GM19035 (cell line): ENCODE results near the gene DNAJC21.
"Not testable (repeated sequence)": the region's sequence is repeated elsewhere in the genome, so short reads cannot be mapped to it uniquely, and the experiment has no call there.

ENCODE experiments used
- ATAC-seq: cut with Tn5 transposase; IDR thresholded peaks from one replicate; pipeline ENCODE4 v1.9.1; 2021; ENCODE audit not compliant: unreplicated experiment

Gene DNAJC21

DNA sequence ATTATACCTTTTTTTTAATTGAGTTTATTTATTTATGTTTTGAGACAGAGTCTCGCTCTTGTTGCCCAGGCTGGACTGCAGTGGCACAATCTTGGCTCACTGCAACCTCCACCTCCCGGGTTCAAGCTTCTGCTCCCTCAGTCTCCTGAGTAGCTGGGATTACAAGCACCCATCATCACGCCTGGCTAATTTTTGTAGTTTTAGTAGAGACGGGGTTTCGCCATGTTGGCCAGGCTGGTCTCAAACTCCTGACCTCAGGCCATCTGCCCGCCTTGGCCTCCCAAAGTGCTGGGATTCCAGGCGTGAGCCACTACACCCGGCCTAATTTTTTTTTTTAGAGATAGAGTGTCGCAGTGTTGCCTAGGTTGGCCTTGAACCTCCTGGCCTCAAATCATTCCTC is 6.1 kb upstream of the DNAJC21 start:
- ATAC-seq, result not testable (repeated sequence)

DNA sequence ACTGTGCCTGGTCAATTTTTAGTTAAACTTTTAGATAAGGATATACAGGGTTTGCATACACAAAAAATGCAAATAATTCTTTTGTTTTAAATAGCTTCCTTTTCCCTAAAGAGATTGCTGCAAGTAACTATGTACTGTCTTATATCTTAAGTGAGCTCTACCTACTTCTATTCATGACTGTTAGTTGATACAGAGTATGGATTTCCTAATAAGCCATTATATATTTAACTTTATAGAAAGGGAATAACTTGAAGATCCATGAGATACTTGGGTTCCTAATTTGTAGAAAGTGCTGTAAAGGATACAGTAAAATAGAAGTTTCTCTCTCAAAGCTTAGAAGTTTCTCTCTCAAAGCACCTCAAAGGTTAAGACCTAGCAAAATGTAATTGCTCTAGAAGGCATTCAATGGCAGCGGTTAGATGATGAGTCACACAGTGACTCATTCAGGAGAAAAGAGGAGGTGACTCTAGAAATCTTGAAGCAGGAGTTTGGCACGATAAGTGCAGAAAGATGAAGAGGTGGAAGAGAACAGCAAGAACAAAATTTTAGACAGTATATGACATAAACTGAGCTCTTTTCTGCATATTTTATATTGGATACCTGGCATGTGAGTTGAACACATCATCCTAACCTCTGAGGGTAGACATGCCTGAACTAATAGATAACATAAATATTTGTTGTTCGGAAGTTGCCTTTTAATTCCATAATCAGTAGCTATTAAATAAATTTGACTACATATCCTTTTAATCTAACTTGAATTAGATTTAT is 5.5 kb upstream of the DNAJC21 start:
- peak; percentile 53 for ATAC-seq

DNA sequence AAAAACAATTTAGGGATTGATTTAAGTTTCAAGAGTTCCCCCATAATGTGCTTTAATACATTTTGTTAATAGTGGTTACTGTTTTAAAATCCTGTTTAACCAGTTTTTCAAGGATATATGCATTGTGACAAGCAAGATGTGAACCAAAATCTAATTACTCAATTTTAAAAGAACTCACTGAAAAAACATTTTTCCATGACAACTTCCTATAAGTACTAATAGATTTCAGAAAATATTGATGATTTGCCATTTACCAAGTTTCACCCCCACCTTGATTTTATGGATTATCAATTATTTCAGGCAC is 4.9 kb upstream of the DNAJC21 start:
- ATAC-seq, result no peak

DNA sequence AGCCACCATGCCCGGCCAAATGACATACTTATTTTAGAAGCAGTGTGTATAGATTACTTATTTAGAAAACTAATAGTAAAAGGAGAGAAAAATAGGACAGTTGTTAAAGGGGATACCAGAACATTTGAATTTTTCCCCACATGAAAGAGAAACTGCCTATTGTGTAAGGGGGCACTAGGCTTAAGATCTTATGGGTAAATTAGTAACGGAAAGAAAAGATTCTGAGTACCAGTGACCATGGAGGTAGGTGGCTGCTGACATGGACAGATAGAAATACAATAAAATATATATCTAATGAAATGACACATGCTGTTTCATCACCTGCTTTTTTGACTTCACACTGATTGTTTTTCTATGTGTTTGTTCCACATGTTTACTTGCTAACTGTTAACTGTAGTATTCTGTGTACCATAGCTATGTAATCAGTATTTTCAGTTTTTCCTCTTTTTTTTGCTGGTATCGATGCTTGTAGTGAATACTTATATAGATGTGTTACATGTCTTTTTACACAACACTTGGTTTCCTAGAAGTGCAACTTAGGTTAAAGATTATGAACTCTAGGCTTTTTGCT is 3.0 kb upstream of the DNAJC21 start:
- no peak for ATAC-seq

DNA sequence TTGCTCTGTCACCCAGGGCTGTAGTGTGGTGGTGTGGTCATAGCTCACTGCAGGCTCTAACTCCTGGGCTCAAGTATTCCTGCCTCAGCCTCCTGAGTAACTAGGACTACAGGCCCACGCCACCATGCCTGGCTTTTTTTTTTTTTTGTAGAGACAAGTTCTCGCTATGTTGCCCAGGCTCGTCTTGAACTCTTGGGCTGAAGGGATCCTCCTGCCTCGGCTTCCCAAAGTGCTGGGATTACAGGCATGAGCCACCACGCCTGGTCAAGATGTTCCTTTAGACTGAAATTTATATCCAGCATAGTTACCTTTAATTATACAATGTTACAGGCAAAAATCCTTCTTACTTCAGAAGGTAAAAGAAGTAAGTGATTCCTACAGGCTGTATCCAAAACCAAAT is 1.6 kb upstream of the DNAJC21 start:
- ATAC-seq, result no peak

DNA sequence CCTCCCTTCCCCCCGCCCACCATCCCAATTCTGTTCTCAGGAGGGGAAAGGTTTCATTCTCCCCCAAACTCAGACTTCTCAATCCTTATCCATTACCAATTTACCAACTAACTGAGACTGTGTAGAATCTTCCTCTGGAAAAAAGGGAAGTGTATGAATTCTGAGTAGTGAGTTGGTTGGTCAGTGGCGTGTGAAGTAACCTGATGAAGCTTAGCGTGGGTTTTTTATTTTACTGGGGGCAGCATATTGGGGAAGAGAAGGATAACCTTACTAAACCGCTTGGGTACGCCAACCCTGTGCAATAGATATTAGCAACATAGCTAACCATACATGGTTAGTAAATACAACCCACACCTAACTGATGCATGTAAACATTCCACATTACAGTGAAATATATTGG is 1.1 kb upstream of the DNAJC21 start:
- ATAC-seq, result no peak

DNA sequence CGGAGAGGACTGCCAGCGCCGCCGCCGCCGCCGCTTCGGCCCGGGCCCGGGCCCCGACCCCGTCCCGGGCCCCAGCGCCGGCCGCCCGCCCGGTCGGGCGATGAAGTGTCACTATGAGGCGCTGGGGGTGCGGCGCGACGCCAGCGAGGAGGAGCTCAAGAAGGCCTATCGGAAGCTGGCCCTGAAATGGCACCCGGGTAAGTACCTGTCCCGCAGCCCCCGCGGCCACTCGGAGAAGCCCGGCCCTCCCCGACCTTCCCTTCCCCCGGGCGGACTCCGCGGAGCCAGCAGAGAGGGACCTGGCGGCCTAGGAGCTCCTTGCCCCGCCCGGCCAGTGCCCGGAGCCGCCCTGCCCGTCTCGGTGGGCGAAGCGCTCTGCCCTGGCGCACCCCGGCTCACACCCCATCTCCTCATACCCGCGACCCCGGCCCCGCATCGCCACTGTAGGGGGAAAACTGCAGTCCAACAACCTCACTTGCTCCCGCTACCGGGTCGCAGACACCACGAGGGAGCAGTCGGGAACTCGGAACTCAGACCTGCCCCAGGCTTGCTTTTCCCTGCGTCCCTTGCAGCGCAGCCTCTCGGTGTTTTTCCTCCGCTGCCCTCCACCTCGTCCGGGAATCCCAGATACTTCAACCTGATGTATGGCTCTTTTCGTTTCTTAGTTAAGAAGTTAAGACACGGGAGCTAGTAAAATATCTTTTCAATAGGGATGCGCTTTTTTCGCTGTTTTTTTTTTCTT is 532 bp downstream of the DNAJC21 start:
- peak; percentile 79 for ATAC-seq

DNA sequence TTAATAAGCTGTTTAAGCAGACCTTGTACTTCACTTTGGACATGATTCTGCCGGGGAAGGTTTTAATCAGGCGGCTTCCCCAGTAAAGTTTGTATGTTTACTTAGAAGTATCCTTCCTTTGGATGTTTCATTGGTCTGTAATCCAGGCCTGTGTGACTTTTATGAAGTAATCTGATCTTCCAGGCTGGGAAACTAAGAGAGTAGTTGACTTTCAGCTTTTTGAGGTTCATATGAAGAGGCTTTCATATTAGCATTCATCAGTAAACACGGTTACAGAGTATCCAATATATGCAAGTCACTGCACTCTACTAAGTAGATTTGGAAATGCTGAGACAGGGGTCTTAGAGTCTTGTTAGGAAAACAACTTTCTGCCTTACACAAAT is 1.1 kb downstream of the DNAJC21 start:
- ATAC-seq, result no peak

DNA sequence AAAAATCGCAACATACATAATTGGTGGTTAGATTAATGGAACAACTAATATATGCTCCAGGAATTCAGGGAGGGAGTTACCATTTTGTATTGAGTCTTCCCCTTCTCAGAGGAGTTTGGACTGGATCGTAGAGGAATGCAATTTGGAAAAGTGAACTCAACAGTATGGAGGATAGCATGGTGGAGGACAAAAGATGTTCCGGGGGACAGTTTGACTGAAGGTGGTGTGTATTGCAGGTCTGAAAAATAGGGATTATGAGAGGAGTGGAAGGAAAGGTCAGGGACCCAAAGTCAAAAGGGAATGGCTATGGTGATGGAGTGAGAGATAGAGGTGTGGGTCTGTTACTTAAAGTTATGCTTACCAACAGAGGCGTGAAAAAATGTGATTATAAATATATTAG is 1.5 kb downstream of the DNAJC21 start:
- no peak for ATAC-seq

DNA sequence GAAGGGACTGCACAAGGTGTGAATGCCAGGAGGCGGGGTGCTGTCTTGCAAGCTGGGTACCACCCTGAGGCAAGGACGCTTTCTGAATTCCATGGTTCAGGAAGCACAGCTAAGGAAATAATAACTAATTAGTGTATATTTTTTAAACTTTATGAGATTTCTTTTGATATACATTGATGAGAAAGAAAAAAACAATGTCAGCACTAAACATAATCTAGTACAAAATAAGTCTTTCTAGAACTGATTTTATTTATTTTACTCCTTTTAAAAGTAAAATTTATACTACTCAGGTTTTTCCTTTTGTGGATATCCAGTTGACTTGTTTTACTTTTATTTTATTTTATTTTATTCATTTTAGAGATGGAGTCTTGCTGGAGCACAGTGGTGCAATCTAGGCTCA is 3.6 kb downstream of the DNAJC21 start:
- ATAC-seq, result no peak

DNA sequence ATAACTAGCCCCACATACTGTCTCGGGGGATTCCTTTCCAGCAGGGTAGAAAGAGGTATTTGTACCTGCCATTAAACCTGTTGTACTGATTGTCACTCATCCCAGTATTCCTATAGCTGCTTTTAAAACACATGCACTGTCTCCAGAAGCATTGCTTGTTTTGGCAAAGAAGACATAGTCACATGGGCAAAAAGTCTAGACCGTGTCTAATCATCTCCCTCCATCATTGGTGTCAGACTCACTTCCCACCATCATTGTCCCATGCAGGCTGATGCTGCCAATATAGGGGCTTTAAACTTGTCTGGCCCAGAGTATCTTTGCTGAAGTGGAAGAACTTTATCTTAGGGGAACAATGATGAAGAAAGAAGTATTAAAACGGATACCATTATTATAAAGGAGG is 12.6 kb downstream of the DNAJC21 start:
- ATAC-seq, result no peak

DNA sequence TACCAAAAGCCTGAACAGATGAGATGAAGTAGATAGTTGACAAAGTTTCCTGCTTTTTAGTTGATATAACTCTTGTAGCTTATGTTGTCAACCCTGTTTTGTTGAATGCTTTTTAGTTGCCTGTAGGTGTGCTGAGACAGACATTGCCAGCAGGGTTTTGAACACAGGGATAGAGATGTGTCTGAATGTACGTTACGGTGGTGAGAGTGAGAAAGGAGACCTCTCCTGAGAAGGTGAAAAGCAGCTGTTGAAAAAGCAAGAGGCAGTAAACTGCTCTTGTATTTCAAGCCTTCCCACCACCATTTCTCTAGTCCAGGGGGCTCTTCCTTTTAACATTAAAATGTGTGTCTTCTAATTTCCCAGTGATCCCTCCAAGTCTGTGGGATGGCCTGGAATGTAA is 14.7 kb downstream of the DNAJC21 start:
- ATAC-seq, result no peak

DNA sequence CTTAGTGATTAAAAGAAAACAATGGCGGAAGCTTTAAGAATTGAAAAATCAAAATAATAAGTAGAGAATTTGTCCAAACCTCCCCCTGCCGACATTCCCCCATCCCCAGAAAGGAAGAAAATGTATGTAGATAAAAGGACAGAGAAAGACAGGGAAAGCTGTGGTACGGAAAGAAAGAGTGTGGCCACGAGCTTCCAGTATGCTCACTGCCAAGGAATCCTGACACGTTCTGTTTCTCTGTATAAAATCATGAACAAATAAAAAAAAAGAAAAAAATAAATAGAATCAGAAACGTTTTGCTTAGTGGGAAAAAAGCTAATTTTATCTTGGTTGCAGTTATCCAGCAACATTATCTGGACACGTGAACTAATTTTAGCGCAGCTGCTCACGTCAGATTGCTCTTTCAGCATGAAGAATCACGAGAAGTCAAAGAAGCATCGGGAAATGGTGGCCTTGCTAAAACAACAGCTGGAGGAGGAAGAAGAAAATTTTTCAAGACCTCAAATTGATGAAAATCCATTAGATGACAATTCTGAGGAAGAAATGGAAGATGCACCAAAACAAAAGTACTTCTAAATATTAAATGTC is 15.2 kb downstream of the DNAJC21 start:
- no peak for ATAC-seq

DNA sequence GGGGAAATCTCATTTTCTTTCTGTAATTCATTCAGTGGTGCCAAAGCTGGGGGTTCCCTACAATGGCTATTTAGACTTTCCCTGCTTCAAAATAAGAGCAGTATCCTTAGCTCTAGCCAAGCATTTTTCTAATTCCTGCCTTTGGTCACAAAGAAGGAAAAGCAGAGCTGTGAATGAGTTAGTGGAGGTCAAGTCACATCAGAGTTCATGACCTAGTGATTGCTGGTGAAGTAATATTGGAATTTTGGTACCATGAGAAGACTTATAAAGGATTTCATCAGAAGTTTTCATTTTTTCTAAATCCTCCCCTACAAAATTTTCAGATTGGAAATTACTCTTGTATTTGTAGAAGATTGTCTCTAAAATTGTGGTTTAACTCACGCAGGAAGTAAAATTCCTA is 28.0 kb downstream of the DNAJC21 start:
- ATAC-seq, result no peak

DNA sequence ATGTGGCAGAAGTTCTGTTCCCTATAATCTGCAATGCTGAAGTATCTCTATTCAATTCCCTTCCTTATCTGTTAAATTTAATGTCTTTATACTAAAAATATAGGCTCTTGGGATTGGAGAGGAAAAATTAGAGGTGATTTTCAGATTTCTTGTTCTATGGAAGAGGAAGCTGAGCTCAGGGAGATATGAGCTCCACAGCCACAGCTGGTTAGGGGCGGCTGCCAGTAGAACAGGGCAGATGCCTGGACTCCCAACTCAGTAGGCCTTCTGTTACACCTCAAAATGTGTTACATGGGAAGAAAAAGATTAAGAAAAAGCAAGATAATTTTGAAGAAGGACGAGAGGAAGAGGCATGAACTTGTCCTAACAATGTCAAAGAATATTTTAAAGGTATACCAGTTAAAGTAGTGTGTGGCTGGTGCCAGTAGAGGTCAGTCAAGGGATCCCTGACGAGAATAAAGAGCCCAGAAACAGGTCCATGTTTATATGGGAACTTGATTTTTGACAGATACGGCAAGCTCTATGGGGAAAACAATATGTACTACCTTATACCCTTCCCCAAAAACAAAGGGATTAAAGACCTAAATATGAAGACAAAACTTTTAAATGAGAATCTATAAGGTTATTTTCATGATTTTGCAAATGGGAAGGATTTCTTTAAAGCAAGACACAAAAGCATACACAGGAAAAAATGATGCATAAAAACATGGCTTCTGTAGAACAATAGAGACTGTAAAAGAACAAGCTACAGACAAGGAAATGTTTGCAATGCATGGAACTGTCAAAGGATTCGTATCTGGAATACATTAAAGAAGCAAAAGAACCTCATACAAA is 28.7 kb downstream of the DNAJC21 start:
- ATAC-seq, result no peak

DNA sequence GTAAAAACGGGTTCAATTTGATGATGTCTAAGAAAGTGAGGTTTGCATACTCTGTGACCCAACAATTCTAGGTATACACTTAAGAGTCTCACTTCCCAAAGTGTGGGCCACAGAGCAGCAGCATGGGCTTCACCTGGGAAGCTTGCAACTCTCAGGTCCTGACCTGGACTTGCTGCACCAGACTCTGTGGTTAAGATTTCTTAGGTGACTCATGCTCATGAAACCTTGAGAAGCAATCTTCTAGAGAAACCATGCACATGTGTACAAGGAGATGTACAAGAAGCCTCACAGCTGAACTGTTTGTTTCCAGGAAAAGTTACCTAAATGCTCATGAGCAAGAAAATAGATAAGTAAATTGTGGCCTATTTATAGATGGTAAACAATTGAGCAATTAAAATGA is 30.0 kb downstream of the DNAJC21 start:
- ATAC-seq, result peak; percentile 93

DNA sequence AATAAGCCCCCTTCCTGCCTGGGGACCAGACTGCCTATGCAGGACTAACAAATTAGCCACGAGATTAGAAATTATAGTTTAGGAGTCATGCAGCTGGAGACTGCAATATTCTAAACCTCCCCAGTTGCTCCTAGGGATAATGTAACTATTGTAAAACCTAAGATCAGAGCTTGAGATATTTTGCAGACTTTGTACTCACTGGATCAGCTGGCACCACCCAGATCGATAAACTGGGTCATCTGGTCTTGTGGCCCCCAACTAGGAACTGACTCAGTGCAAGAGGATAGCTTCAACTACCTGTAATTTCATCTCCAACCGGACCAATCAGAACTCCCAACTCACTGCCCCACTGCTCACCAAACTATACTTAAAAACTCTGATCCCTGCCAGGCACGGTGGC is 38.2 kb downstream of the DNAJC21 start:
- no peak for ATAC-seq

DNA sequence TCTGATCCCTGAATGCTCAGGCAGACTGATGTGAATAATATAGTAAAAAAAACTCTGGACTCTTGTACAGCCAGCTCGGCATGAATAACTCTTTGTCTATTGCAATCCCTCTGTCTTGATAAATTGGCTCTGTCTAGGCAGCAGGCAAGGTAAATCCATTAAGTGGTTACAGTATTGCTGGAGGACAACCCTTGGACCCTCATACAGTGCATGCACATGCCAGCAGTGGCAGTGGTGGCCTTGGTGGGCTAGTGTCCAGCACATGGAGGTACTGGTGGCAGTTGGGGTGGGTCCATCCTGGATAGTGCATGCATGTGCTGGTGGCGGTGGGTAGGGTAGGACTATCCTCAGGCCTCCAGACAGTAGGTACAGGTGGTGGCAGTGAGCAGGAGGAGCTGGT is 38.9 kb downstream of the DNAJC21 start:
- ATAC-seq, result no peak

DNA sequence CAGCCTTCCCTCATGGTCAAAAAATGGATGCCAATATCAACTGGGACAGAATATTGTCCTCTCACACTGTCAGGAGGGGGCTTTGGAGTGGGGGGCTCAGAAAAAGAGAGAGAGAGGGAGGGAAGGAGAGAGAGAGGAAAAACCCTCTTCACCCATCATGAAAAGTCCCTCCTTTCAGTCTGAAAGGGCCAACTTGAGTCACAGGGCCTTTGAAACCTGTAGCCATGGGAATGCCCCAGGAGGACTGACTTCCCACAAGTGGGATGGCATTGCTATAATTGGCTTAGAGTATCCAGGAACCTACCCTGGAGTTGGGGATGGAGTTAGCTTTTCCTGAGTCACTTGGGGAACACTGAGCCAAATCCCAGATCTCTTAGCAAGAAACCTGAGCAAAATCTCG is 41.2 kb downstream of the DNAJC21 start:
- ATAC-seq, result no peak

DNA sequence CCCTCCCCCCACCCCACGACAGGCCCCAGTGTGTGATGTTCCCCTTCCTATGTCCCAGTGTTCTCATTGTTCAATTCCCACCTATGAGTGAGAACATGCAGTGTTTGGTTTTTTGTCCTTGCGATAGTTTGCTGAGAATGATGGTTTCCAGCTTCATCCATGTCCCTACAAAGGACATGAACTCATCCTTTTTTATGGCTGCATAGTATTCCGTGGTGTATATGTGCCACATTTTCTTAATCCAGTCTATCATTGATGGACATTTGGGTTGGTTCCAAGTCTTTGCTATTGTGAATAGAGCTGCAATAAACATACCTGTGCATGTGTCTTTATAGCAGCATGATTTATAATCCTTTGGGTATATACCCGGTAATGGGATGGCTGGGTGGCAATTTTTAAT is 42.3 kb downstream of the DNAJC21 start:
- ATAC-seq, result not testable (repeated sequence)

DNA sequence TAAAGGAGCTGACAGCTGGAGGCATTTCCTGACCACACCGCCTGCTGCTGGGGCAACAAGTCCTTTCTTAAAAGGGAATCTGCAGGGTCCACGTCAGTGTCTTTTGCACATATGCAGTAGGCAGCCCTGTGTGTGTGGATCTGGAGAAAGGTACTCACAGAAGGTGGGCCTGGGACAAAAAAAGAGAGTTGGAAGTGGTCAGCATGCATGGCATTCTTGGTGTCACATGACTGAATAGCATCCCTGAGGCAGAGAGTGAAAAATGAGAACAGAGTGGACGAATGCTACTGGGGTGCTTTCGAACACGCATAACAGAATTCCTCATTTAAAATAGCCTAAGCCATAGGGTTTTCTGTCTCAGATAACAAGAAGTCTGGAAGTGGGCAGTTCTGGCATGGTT is 47.0 kb downstream of the DNAJC21 start:
- no peak for ATAC-seq
